Motor neuron (in vitro differentiated cells): Measurements from ENCODE around the gene AADAT. TPM values are rescaled to one million over a fixed set of nuclear protein-coding genes. Genes with fewer than 3 reads are reported as not detected.

Experiments used
- ATAC-seq, 8 experiments: fragments of 200-7000 bp; cut with Tn5 transposase; replicated peaks in 6 of 8; 2 replicates each; pipeline ENCODE4 v1.8.0; 2021; ENCODE audit warnings: mild to moderate bottlenecking in 8 of 8, moderate library complexity in 8 of 8
- H3K27ac ChIP-seq, 2 donors: fragments of 250-450 bp; sonication (Bioruptor Pico); 2 replicates each; pipeline ENCODE4 v1.9.0; 2021; ENCODE audit warnings: antibody characterized with exemption in 2 of 2, mild to moderate bottlenecking in 2 of 2, moderate library complexity in 1 of 2
- H3K4me1 ChIP-seq, 2 donors: fragments of 250-450 bp; sonication (Bioruptor Pico); replicated peaks in 1 of 2; 2 replicates each; pipeline ENCODE4 v1.6.1; 2021; ENCODE audit warnings: antibody characterized with exemption in 2 of 2, mild to moderate bottlenecking in 2 of 2, moderate library complexity in 1 of 2
- H3K4me3 ChIP-seq, 5 donors: fragments of 250-450 bp; sonication (Bioruptor Pico); 2 replicates each; pipeline ENCODE4 v1.9.0; 2021; ENCODE audit warnings: antibody characterized with exemption in 5 of 5, mild to moderate bottlenecking in 5 of 5, moderate library complexity in 4 of 5
- WGBS, 10 experiments: fragments of 450-650 bp; shearing (Covaris generic); methylation state at CpG; one replicate each; pipeline ENCODE4 v1.0.0; 2022; 5-methylcytosine and 5-hydroxymethylcytosine counted together
- in situ Hi-C, 9 experiments: fragments of 400-800 bp; cut with MboI; loops; one replicate each; pipeline ENCODE4 v1.15.0; 2021; ENCODE audit warnings: low sequenced_read_pairs in 9 of 9, low pct_unique_long_range_greater_than_20kb in 2 of 9; ENCODE audit not compliant: unreplicated experiment in 9 of 9
- total RNA-seq, 8 experiments: library from RNA; unstranded; fragments of 300-600 nt; gene quantifications; 2 replicates each; pipeline versions ENCODE4 v1.2.3 to v1.2.4, GENCODE V29; 2022

The AADAT gene
- total RNA-seq, 8 experiments from 2014 or later = 4.6 to 25.3 (median 12.1) TPM

GRCh38 chr4:170025523-170026252 lies 64.1 kb downstream of the AADAT start:
- 0 to 68% (median 18%) methylated on average over 1 to 23 of the region's 74 CpGs; no CpG with 5 or more reads in 1 of the 10 experiments for WGBS, 10 experiments
- Histone ChIP-seq H3K27ac (peak overlapping the region; percentile 4 to 6), H3K4me1 (peaks cover 0 to 3% of the 10 kb centered on the region in 2 donors), H3K4me3 (peak overlapping the region; percentile 58 to 80 (median 61))
- ATAC-seq = peak in 4 of 8 experiments; percentile 0 to 30 (median 10)
- in situ Hi-C loops = loop anchor here in 5 of 9 experiments (25.0 kb wide), 2 partner anchors 213 to 413 kb away; partner anchors contain the start of genes CLCN3 (in 1 of the 5) and NEK1 (in 1 of the 5)

- Histone ChIP-seq H3K4me3 (no peak overlapping the region), H3K27ac (no peak overlapping the region), H3K4me1 (peaks cover 0 to 3% of the 10 kb centered on the region in 2 donors)
- ATAC-seq = no peak
- WGBS, 10 experiments = 0 to 100% (median 97%) methylated on average over 1 to 2 of the region's 2 CpGs; no CpG with 5 or more reads in 2 of the 10 experiments
- in situ Hi-C loops = loop anchor here in 1 of 9 experiments (25.0 kb wide), 1 partner anchor 210 kb away; no protein-coding TSS in a partner anchor
Observed at GRCh38 chr4:170022211-170022610, 67.5 kb downstream of the AADAT start.

- no peak for ATAC-seq
- in situ Hi-C loops = loop anchor here in 1 of 9 experiments (25.0 kb wide), 1 partner anchor 205 kb away; no protein-coding TSS in a partner anchor
- H3K4me1 ChIP-seq = peaks cover 2 to 10% of the 10 kb centered on the region in 2 donors
- no peak overlapping the region for H3K4me3 ChIP-seq
- no peak overlapping the region for H3K27ac ChIP-seq
- 62 to 92% (median 69%) methylated on average over 1 to 3 of the region's 3 CpGs; no CpG with 5 or more reads in 4 of the 10 experiments for WGBS, 10 experiments
Observed at GRCh38 chr4:170017252-170017651, 72.5 kb downstream of the AADAT start.

GRCh38 chr4:170015285-170015684 lies 74.5 kb downstream of the AADAT start:
- Histone ChIP-seq H3K27ac (no peak overlapping the region), H3K4me1 (peaks cover 2 to 10% of the 10 kb centered on the region in 2 donors), H3K4me3 (no peak overlapping the region)
- in situ Hi-C loops = loop anchor here in 1 of 9 experiments (25.0 kb wide), 1 partner anchor 203 kb away; no protein-coding TSS in a partner anchor
- 40 to 100% (median 96%) methylated on average over 1 to 4 of the region's 4 CpGs; no CpG with 5 or more reads in 2 of the 10 experiments for WGBS, 10 experiments
- no peak for ATAC-seq

GRCh38 chr4:170014359-170015011 lies 75.3 kb downstream of the AADAT start:
- 18 to 79% (median 63%) methylated on average over 1 to 6 of the region's 6 CpGs; no CpG with 5 or more reads in 2 of the 10 experiments for WGBS, 10 experiments
- in situ Hi-C loops = loop anchor here in 1 of 9 experiments (25.0 kb wide), 1 partner anchor 202 kb away; no protein-coding TSS in a partner anchor
- H3K4me1 ChIP-seq = peaks cover 2 to 10% of the 10 kb centered on the region in 2 donors
- H3K27ac ChIP-seq = no peak overlapping the region
- H3K4me3 ChIP-seq = no peak overlapping the region
- peak in 6 of 8 experiments; percentile 29 to 99 (median 76) for ATAC-seq

GRCh38 chr4:170012629-170012958 lies 77.2 kb downstream of the AADAT start:
- no peak for ATAC-seq
- in situ Hi-C loops = loop anchor here in 1 of 9 experiments (25.0 kb wide), 1 partner anchor 200 kb away; no protein-coding TSS in a partner anchor
- Histone ChIP-seq H3K4me1 (peaks cover 2 to 10% of the 10 kb centered on the region in 2 donors), H3K27ac (no peak overlapping the region), H3K4me3 (no peak overlapping the region)
- WGBS, 10 experiments = 50 to 100% (median 86%) methylated on average over 1 to 2 of the region's 2 CpGs; no CpG with 5 or more reads in 2 of the 10 experiments

- Histone ChIP-seq H3K4me1 (peaks cover 2 to 10% of the 10 kb centered on the region in 2 donors), H3K4me3 (no peak overlapping the region), H3K27ac (no peak overlapping the region)
- ATAC-seq = no peak
- 34 to 93% (median 72%) methylated on average over 4 to 7 of the region's 7 CpGs for WGBS, 10 experiments
- in situ Hi-C loops = loop anchor here in 1 of 9 experiments (25.0 kb wide), 1 partner anchor 200 kb away; no protein-coding TSS in a partner anchor
Observed at GRCh38 chr4:170011921-170012628, 77.7 kb downstream of the AADAT start.

Other genes starting within 250 kb of the AADAT start
- gene MFAP3L, start 63.6 kb downstream of the AADAT start, total RNA-seq = 10 to 100 TPM in 1 of 8 experiments, 1 to 10 TPM in 7; 1.0 to 15.1 (median 4.4) TPM